GM19035 (cell line): ENCODE measurements around the gene CAPN8.

Source experiments
- ATAC-seq: cut with Tn5 transposase; IDR thresholded peaks from one replicate; pipeline ENCODE4 v1.9.1; 2021; ENCODE audit not compliant: unreplicated experiment

Gene CAPN8

DNA sequence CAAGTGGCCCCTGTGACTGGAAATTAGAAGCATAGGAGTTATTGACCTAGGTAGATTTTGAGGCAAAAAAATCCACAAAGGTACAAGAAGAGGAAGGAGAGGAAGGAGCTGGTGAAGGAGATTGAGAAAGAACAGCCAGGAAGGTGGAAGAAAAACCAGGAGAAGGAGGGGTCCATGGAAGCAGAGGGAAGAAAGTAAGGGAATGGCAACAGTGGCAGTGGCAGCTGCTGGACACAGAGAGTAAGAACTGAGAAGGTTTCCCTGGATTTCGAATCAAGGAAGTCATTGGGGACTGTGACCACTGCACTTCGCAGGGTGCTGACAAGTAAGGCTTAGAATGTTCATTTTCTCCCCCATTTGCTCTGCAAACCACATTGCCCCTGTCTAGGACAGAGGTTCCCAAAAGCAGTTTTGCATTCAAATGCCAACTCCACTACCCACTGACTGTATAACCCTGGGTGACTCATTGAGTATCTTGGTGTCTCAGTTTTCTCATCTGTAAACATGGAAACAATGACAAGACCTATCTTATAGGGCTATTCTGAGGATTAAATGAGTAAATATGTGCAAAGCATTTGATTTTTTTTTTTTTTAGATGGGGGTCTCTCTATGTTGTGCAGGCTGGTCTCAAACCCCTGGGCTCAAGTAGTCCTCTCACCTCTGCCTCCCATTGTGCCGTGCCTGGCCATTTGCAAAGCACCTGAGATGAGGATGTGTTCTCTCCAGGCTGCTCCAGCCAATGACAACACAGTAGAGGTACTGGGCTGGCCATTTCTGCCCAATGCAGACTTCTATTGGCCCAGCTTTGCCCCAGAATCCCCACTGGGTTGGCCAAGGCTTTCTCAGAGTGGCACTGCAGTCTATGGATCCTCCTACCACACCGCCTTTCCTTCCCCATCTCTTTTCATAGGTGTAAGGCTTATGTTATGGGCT is 37.5 kb upstream of the CAPN8 start:
- no peak for ATAC-seq

DNA sequence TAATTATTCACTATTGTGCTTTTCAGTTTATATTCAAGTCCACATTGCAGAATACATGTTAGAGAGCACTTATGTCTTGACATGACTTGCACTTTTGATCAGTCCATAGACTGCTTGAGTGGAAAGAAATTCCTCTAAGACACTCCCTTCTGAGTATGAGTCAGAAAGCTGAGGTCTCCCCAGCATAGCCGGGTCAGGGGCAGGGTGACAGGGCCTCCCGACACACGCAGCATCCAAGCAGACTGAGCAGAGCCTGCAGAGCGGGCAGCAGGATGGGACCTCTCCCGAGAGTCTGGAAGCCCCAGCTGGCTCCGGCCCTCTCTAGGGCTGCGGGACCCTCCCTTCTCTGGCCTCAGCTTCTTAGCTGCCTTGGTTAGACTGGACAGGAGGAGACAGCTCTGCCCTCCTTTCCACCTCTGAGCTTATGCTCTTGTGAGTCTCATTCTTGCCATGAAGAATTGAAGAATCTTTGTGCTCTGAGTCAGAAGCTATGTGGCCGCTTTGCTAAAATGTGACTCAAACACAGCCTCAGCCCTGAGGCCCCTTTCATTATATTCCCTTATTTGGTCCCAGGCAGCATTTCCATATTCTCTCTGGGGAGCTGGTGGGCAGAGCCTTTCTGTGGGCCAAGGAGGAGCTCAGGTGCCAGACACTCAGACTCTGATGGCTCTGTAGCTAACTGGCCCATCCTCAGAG is 35.6 kb upstream of the CAPN8 start:
- no peak for ATAC-seq

DNA sequence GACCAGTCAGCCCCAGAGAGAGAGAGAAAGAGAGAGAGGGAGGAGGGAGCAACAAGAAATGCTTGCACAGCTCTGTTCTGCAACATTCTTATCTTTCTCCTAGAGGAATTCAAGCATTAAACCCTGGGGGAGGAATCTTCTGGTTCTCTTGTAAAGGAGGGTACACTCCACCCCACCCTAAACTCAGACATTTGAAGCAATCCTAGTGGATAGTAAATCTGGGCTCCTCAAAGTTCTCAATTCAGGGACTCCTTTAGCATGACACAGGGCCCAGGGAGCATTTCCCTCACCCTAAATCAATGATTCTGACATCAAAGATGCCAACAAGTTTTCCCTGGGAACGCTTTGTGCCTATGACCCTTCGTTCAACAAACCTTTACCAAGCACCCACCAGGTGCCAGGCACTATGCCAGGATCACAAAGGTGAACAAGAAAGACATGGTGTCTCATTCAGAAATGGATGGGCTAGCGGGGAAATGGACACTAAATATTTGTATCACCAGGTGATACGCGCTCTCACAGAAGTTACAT is 35.0 kb upstream of the CAPN8 start:
- no peak for ATAC-seq

- no peak for ATAC-seq
Measured at GRCh38 chr1:223695941-223696340, 30.4 kb upstream of the CAPN8 start.

- ATAC-seq = no peak
Measured at GRCh38 chr1:223695014-223695548, 29.6 kb upstream of the CAPN8 start.

DNA sequence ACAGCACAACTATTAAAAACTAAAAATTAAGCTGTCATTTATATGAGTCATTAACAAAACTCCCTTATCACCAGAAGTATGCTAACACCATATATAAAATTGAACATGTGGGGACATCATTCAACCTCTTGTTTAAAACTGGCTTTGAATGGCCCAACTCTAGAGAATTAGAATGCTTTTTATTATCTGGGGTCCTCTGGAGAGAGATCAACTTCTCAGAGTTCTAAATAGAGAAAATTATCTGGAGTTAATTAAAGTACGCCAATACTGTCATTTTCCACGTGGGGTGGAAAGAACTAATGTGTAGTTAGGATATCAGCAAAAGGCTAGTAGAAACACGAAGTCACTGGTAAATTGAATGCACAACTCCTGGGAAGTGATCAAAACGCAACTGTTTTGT is 25.6 kb upstream of the CAPN8 start:
- ATAC-seq = no peak

DNA sequence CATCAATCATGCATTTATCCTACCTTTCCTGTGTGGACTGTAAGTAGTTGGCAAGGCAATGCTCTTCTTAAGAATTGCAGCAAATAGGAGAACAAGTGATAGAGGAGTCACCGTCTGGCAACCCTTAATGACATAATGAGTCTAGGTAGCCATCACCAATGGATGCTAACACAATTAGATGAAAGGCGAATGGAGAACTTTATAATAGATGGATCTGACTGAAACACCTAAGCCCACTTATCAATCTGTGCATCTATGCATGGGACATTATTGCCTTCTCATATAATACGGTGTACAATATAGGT is 18.9 kb upstream of the CAPN8 start:
- ATAC-seq = no peak

DNA sequence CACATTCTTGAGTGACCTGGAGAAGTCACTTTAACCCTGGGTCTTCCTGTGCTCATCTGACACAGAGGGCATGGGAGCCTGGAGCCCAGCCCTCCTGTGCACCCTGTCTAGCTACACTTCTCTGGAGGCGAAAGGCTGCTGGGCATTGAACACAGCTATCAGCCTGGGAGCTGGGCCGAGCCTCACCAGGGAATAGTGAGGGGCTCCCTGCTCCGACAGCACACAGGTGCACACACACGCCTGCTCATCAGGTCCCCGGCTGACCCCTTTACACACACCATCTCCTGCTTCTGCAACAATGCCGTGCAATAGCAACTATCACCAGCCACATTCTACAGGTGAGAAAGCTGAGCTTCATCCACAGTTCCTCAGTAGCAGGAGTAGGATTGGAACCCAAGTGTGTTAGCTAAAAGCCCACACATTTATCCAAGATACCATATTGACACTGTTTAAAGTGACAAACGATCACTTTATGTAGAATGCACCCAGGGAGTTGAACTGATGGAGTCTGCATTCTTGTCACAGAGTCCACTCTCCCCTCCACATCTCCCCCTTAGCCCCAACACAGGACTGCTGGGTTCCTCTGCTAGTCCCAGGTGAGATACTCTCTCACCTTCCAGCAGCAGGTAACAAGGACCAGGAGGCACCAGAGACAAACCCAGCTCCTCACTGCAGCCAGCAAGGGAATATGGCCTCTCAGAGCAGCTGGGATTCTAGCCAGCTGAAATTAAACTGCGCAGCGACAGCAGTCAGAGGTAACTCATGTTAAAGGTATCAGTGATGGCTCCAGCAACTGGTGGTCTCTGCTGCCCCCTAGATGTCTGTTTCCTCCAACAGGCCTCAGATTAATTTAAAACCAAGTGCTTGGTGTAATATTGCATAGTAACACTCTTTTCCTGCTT is 18.3 kb upstream of the CAPN8 start:
- no peak for ATAC-seq

- no peak for ATAC-seq
Measured at GRCh38 chr1:223682502-223682901, 17.0 kb upstream of the CAPN8 start.

DNA sequence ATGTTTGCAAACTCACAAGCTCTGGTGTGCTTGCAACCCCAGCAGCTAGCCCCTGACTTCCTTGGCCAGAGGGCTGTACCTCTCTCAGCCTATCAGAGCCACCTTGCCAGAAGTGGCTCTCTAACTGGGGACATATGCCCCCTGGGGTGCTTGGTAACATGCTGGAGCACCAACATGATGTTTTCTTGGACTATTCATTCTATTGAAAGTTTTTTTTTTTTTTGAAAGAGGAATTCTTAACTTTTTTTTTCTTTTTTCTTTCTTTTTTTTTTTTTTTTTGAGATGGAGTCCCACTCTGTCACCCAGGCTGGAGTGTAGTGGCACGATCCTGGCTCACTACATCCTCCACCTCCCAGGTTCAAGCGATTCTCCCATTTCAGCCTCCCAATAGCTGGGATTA is 14.7 kb upstream of the CAPN8 start:
- ATAC-seq = no peak

DNA sequence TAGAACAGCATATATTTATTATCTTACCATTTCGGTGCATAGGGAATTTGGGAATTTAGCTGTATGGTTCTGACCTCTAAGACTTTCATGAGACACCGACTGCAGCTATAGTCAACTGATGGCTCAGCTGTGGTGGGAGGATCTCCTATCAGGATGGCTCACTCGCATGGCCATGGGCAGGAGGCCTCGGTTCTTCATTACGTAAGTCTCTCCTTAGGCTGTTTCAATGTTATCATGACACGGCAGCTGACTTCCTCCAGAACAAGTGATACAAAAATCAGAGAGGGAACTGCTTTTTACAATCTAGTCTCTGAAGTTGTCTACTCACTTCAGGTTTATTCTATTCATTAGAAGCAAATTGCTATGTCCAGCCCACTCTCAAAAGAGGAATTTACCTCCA is 13.3 kb upstream of the CAPN8 start:
- no peak for ATAC-seq

- ATAC-seq = no peak
Measured at GRCh38 chr1:223674119-223674890, 8.8 kb upstream of the CAPN8 start.

GRCh38 chr1:223670458-223671159 is 5.1 kb upstream of the CAPN8 start:
- ATAC-seq = no peak

GRCh38 chr1:223669003-223669795 is 3.7 kb upstream of the CAPN8 start:
- ATAC-seq = no peak

- no peak for ATAC-seq
Measured at GRCh38 chr1:223667484-223668182, 2.1 kb upstream of the CAPN8 start.

DNA sequence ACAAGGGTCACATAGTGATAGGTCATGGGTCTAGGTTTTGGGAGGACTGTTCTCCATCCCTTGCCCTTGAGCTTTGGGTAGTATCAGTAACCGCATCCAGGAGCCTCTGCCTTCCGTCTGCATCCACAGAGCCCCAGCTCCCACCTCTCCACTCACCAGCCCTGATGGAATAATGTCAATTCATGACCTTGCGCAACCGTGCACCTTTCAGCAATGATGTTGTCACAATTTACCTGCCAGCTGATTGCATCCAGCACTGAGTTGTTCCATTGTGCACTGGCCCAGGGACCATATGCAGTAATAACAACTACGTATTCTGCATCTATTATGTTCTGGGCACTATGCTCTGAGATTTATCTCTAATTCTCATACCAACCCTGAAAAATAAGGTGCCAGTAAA is 1.4 kb downstream of the CAPN8 start:
- ATAC-seq = no peak

DNA sequence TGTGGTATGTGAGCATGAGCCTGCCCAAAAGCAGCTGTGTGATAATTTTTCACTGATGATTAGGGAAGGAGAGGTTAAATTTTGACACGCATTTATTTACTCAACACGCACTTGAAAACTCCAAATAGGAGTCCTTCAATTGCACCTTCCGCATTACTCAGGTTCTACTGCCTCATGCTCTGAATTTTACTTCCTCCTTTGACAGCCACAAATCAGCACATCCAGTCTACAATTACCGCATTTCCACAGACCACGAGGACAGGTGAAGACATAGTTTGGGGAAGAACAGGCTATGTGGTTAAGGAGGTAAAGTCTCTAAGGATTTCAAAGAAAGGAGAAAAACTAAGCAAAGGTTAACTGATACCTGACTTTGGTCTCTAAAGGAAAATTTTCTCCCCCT is 2.6 kb downstream of the CAPN8 start:
- no peak for ATAC-seq

GRCh38 chr1:223659711-223660110 is 5.8 kb downstream of the CAPN8 start:
- no peak for ATAC-seq
